ENCODE results near the gene RIC8B.

The RIC8B gene

DNA sequence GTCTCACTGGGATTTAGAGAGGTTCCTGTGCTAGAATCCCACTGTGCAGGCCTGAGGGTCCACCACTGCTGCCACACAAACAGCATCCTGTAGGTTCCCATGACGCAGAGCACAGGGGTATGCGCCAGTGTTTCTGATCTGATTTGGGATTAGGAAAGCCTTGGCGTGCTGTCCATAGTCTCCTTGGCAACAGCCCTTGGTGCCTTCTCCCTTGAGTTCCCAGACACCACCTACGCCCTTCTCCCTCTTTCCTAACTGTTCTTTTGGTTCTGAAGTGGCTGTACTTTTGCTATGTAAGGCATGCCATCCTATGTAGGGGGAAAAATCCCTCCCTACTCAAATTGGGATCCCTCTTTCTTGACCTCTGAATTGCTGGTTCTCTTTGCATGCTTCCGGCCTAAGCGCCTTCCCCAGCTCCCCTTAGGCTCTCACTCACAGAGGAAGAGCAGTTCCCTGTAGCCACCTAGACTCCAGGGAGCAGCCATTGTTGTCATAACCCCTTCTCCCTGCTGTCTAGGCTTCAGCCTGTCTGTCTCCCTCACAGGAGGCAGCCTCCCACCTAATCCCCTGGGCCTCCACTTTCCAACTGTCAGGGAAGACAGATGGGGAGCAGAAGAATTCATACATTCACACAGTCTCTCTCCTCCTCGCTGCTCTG lies 14.8 kb upstream of the RIC8B start:
- DNase-seq: no peak

GRCh38 chr12:106760184-106760531 lies 14.3 kb upstream of the RIC8B start:
- no peak for DNase-seq

DNA sequence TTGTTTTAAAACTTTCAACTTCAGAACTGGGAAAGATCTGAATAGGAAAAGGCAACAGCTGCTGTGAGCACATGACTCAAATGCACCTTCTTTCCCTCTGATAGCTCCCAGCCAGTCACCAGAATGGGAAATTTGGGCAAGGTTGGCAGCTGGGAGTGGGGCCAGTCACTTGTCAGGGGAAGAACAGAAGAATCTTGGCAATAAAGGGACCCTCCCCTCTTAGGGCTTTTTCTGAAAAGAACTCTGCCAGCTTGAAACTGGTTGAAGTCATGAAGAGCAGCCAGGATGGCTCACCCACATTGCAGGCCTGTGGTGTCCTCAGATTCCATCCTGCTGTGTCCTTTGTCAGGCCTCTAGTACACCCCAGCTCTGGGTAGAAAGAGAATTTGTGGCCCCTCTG lies 10.3 kb upstream of the RIC8B start:
- DNase-seq: peak; percentile 27 to 81

DNA sequence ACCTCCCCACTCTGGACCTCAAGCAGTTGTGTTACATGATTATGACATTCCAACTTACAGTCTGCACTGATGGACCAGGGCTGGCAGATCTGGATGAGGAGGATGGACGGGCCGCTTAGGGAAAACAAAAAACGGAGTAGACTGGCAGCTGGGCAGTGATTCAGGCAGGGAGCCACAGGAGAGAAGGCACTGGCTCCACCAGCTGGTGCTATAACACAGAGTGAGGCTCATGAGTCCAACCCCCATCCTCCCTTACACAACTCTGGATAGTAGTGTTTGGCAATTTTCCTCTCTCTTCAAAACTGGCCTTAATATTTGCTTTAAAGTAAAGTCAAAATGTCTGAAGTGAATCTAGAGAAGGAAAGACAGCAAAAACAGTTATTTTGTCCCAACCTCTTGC lies 9.7 kb upstream of the RIC8B start:
- DNase-seq: peak; percentile 22 to 82

DNA sequence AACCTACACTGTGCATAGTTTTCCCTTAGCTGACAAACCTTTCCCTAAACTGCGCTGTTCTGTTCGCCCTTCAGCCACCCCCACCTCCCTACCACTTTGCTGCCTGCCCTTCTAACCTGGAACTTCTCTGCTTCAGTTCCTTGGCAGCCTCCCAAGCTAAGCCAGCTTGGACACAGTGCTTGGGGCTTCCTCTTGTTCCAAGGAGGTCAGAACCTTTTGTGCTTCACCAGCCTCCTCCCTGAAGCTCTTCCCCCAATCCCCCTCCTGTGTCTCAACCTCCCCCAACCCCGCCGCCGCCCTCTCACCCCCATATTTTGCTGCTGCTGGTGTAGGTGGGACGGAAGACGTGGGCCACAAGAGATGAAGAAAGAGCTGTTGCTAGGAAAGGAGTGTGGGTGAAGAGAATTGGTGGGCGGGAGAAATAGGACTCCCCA lies 8.1 kb upstream of the RIC8B start:
- peak in 1 of 2 experiments; percentile 15 for DNase-seq

DNA sequence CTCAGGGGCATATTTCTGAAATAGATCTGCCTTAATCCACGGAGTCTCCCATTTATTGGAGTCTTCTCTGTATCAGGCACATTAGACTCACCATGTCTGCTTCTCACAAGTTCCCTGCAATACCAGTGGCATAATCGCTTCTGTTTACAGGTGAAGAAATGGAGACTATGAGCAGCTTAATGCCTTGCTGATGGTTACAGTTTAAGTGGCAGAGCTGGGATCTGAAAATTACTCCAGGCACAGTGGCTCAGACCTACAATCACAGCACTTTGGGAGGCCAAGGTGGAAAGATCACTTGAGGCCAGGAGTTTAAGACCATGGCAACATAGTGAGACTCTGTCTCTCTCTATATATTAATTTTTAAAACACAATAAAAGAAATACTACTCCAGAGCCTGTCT lies 7.3 kb upstream of the RIC8B start:
- no peak for DNase-seq

DNA sequence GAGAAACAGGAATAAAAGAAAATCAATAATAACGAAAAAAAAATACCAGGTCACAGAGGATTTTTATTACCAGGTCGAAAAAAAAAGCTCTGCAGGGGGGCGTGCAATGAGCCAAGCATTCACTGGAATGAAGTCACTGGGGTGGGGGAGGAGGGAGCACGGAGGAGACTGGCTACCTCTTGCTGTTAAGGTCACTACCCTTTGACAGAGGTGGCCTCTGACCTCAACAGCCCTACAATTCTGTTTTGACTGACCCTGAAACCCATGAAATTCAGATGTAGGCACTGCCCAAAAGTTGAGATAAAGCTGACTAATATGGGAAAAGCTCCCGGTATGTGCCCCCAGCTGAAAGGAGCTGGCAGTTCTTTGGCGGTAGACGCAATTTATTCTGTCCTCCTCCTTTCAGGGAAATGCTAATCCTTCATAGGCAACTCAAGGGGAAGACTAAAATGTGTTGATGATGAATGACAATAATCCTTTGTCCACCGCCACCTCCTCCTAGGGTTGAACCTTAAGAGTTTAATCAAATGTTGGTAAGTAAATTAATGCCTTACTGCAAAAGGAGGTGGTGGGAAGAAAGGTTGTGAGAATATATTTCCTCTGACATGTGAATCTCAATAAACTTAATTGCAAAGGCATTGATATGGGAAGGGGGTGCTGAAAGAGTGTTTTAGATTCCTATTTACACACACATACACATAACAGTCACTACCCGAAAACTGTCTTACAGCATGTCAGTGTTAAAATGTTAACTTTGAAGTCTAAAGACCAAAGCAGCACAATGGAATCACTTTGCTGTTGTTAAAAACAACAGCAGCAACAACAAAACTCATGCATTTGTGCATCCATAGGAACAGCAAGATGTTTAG lies 6.3 kb upstream of the RIC8B start:
- DNase-seq: peak in 1 of 2 experiments; percentile 15

- DNase-seq: no peak
Measured at GRCh38 chr12:106769078-106769477, 5.4 kb upstream of the RIC8B start.

DNA sequence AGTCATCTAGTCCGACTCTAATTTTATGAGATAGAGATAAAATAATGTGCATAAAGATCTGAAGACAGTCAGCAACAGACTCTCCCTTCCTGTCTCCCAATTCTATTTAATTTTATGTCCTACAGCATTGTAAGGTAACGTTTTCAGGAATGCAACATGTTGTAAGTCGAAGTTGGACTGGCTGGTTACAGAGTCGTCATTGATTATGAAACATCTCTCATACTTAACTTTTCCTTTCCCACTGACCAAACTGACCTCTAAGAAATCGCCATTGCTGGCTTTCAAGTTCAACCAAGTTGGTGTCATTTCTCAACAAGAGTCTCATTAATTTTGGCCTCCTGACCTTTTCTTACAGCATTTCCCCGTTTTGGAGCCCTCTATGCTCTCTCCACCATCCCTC lies 4.9 kb upstream of the RIC8B start:
- DNase-seq: no peak

- DNase-seq: no peak
Measured at GRCh38 chr12:106771425-106771824, 3.1 kb upstream of the RIC8B start.

DNA sequence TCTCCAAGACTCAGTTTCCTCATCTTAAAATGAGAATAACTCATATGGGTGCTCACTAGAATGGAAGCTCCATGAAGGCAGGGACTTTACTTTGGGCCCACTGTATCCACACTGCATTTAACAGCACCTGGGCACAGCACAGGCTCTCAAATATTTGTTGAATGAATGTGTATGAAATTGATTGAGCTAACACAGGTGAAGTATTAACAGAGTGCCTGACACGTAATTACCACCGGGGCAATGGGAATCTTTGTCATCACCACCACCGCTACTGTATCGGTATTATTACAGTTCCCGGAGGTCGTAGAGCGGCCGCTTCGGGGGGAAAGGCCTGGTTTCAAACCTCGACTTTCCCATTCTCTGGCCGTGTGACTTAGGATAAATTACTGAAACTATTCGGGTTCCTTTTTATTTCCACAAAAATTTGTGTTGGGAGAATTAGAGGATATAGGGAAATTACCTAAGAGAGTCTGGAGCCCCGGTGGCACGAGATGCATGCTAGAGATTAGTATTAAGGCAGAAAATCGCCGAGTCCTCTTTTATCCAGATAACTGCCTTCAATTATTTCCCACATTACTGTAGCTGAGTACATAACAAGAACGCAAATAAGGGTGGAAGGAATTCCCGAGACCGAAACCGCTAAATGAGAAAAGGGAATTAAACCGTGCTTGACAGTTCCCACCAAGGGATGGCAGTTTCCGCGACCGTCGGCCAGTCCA lies 1.0 kb upstream of the RIC8B start:
- no peak for DNase-seq

GRCh38 chr12:106774808-106775524 lies 484 bp downstream of the RIC8B start:
- DNase-seq: peak in 1 of 2 experiments; percentile 42

DNA sequence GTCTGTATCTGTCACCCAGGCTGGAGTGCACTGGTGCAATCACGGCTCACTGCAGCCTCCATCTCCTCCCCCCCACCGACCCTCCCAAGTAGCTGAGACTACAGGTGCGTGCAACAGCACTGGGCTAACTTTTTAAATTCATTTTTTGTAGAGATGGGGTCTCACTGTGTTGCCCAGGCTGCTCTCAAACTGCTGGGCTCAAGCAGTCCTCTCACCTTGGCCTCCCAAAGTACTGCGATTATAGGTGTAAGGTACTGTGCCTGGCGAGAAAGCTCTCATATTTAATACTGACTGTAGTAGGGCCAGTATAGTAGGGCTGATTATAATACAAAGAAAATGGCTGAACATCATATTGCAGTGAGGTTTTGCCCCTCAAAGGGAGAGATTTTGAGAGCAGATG lies 2.4 kb downstream of the RIC8B start:
- DNase-seq: no peak

- no peak for DNase-seq
Measured at GRCh38 chr12:106780010-106780631, 5.6 kb downstream of the RIC8B start.

- DNase-seq: no peak
Measured at GRCh38 chr12:106782619-106783018, 8.1 kb downstream of the RIC8B start.

GRCh38 chr12:106783515-106783914 lies 9.0 kb downstream of the RIC8B start:
- no peak for DNase-seq

DNA sequence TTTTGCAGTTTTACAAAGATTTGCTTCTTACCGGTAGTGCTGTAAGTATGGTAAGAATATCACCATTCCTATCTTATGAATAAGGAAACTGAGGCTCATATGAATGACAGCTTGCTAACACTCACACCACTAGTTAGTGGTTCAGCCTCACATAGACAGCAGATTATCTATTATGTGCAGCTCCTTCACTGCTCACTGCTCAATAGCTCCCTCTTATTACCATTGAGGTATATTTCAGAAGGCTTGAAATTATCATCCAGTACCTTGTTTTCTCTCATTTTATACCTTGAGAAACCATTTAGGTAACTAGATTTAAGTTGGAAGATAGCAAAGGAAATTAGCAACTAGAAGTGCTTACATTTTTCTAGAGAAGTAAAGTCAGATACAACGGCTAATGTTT lies 15.5 kb downstream of the RIC8B start:
- DNase-seq: no peak

DNA sequence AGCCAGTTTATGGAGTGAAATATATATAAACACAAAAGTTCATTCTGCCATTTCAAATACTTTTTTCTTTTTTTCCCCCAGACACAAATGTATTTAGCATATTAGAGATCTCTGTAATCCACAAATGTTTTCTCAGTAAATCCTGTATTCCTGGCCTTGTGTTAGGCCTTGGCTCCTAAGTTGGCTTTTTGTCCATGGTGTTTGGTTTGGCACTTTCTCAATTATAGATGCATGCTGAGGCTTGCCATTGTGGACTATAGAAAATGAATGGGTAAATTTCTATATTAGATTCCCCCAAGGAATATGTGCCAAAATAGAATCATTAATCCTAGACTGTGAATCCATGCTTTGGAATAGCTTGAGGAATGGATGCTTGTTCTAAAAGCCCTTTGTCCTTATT lies 17.0 kb downstream of the RIC8B start:
- peak; percentile 55 to 85 for DNase-seq

DNA sequence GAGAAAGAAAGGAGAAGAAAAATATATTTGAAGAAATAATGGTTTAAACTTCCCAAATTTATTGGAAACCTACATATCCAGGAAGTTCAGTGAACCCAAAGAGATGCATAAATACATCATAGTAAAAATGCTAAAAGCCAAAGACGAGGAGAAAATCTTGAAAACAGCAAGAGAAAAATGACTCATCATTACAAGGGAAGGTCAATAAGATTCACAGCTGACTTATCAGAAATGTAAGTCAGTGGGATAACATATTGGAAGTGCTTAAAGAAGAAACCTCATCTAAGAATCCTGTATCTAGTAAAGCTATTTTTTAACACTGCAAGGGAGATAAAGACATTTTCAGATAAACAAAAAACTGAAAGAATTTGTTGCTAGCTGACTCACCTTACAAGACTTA lies 19.9 kb downstream of the RIC8B start:
- no peak for DNase-seq

DNA sequence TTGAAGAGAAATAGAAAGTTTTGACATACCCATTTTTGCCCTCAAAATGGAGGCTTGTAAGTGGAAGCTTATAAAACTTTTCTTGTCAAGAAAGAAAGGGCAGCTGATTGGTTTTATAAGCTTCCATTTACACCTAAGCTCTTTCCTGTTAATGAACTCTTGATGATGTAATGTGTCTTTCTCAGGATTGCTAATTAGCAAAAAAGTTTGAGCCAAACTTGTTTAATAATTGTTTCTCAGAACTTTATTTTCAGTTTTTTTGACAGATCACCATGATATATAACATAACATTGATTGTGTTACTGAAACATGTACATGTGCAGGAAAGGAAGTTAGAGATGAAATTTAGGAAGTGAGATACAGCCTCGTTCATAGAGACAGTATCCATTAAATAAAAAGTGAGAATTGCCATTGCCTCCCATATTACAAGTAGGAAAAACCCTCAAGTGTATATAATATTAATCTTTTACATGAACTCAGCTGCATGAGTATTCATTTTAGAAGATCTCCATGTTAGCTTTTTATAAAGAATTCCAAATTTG lies 26.8 kb downstream of the RIC8B start:
- no peak for DNase-seq

- no peak for DNase-seq
Measured at GRCh38 chr12:106801830-106802533, 27.5 kb downstream of the RIC8B start.

GRCh38 chr12:106804668-106805067 lies 30.2 kb downstream of the RIC8B start:
- DNase-seq: no peak

Data from NCI-H446 (cell line).